ENCODE data around the gene PNKP.

The PNKP gene

DNA sequence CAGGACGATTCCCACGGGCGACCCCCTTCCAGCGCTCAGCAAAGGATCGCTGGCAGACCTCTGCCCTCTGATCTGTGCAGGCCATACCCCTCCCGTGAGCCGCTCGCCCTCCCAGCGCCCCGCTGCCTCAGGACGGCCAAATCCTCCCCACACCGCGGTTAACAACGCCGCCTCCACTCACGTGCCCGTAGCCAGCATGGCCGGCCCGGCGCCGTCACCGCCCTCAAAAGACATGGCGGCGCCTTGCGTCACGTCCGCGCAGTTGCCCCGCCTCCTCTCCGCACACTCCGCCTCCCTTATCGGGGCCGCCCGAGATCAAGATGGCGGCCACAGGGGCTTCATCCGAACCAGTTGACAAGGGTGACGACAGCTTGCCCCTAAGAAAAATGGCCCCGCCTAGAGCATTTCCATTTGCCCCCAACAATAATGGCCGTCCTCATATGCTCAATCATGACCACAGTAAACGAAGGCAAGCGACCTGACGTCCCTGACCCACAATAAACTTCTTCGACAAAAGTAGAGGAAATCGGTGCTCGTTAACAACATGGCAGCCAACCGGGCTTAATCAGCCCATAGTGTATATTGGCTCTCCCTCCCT, 9.1 kb upstream of the PNKP start:
- peak; percentile 95 to 96 for DNase-seq (ENCODE audit: low read depth in 2 of 2)

DNA sequence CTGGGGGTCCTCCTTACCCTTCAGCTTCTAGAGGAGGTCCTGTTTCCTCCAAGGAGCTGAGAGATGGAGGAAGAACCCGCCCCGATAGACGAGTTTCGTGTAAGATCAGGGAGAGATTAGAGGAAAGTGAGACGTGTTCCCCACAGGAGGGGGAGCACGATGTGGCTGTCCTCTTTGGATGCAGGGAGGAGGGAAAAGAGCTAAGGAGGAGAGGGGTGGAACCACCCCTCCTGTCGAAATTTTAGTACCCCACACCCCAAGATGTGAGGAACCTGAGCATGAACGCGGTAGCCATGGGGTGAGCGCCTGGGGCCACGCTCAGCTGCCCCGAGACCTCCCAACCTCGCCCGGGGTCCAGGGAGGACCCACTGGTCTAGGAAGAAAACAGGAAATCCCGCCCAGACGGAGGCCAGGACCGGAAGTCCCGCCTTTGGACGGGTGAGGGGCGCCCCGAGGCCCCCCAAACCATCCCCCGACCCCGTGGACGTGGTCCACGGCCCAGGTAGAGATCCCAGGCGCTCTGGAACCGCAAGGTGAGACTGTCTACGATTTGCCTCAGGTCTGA, 8.6 kb upstream of the PNKP start:
- no peak for DNase-seq (ENCODE audit: low read depth in 2 of 2)

DNA sequence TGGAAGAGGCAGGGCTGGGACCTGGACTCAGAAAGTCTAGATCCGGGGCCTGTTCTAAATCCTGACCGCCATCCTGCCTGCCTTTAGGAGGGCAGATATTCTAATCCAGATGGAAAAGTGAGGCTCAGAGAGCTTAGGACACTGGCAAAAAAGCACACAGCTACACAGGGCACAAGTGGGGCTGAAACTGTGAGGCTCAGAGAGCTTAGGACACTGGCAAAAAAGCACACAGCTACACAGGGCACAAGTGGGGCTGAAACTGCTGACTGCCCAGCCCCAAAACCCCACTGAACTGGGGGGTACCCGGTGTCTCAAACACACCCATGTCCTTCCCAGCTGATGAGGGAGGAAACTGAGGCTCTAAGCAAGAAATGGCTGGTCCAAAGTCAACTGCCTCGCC, 7.8 kb upstream of the PNKP start:
- DNase-seq (ENCODE audit: low read depth in 2 of 2), result no peak

DNA sequence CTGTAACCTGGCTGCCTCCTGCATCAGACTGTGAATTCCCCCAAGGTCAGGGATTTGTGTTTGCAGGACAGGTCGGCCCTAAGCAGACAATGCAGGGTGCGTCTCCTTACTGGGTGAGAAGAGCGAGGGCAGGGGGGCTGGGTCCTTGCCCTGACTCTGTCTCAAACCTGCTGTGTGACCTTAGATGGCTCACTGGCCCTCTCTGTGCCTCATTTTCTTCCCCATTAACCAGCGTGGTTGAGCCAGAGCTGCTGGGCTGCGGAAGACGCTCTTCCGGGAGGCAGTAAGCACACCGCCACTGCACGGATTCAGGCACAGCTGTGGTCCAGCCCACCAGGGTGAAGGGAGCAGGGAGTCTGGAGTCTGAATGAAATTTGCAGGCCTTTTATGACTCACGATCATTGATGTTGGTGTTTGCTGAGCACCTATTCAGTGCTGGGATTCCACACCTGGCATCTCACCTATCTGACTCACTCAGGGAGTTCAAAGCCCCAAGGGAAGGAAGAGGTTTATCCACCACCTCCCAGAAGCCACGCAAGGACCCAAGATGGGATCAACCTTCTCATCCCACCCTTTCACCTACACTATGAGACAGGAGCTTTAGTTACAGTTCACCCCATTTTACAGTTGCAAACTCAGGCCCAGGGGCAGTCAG, 7.3 kb upstream of the PNKP start:
- no peak for DNase-seq (ENCODE audit: low read depth in 2 of 2)

DNA sequence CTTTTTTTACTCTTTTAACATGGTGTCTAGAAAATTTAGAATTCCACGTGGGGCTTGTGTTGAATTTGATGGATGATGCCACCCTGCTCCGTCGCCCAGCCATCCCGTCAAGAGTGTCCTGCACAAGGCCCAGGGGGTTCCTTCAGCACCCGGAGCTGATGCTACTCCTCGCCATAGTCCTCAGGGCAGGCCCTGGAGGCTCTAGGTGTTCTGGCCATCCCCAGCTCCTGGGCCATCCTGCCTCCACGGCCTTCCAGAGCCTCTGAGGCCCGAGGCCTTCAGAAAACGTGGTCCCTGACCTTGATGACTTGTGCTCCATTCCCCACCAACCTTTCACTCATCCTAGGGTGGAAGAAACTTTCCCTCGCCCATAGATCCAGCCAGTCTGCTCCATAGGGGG, 6.5 kb upstream of the PNKP start:
- DNase-seq (ENCODE audit: low read depth in 2 of 2), result no peak

DNA sequence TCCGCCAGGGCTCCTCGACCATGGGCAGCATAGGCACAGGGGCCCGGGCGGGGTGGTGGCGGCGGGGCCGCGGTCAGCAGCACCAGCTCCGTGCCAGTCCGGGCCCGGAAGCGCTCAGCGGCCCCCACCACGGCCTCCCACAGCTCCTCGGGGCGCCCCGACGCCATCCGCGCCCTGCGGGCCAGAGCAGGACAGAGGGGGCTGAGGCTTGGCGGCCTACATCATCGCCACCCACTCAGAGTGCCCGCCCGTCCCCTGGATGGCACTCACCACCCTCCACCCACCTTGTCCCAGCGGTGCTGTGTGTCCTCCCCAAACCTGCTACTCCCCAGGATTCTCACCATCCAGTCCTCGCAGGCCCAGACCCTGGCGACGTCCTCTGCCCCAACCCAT, 5.7 kb upstream of the PNKP start:
- no peak for DNase-seq (ENCODE audit: low read depth in 2 of 2)

DNA sequence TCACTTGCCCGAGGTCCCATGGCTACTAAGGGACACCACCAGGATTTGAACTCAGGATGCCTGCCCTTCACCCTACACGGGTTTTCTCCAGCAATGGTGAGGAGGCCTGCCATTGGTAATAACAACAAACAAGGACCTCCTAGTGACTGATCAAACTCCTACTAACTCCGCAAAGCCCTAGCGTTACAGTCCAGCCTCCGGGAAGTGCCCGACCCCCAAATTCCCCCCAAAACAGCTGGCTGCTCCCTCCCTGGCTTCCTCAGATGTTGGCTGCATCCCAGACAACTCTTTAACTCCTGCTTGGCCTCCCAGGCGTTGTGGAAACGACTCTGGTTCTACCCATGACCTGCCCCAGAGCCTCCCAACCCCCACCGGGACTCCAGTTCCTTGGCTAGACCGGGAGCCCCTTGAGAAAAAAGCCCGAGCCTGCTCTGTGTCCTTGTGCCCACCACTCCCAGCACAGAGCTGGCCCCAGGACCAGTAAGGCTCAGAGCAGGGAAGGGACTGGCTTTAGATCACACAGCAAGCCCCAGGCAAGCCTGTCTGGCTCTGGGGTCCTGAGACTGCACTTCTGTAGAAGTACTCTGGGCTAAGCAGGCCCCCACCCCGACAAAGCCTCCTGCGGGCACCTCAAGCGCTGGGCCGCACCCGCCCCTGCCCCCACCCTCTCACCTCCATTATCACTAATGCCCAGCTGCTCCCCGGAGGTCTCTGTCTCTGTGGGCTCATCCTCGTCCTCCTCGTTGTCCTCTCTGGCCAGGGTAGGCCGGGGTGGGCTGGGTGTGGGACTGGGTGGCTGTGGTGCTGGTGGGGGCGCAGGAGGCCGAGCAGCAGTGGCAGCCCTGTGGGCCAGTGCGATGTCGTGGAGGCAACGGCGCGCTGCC, 5.1 kb upstream of the PNKP start:
- no peak for DNase-seq (ENCODE audit: low read depth in 2 of 2)

DNA sequence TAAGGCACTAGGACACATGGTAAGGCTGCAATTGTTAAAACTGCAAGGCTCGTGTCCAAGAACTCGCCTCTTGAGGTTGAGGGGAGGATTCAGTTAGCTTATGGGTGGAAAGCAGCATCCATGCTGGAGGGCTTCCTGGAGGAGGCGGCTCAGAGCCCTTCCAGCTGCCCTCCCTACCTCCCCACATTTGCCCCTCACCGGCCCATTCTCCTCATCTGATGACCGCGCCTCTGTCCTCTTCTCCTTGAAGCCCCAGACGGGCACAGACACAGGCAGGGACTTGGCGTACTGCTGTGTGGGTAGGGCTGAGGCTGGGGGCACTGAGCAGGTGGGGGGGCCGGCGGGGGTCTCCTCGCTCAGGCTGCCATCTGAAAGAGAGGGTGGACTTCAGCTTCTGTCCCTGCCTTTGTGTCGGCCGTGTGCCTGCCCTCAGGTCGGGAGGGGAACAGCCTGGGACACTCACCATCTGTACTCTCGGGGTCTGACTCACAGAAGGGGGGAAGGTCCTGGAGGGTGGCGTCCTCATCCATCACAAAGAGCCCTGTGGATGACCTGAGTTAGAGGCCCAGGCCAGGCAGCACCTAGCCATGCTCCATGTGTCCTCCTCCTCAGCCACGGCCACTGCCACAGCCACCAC, 4.1 kb upstream of the PNKP start:
- DNase-seq (ENCODE audit: low read depth in 2 of 2), result no peak

DNA sequence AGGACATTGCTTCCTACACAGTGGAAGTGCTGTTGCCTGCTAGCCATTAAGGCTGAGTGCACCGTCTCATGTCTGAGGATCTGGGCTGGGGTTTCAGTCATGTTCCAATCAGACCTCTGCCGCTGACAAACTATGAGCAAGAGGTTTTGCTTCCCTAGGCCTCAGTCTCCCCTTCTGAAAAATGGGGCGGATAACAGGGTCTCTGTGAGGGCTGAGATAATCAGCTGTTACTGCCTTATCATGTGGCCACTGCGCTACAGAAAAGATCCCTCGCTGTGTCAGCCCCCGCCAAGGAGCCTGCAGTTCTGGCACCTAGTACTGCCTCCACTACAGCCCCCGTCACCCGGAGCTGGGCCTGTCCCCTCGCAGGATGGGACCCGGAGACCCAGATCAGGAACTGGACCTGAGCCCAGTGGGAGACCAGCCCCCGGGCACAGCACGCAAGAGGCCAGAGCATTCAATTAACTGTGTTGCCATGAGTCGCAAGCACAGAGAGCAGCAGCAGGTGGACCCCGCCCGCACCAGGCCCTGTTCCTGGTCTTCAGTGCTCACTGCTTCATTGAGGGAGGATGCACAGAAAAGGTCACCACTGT, 3.0 kb upstream of the PNKP start:
- no peak for DNase-seq (ENCODE audit: low read depth in 2 of 2)

DNA sequence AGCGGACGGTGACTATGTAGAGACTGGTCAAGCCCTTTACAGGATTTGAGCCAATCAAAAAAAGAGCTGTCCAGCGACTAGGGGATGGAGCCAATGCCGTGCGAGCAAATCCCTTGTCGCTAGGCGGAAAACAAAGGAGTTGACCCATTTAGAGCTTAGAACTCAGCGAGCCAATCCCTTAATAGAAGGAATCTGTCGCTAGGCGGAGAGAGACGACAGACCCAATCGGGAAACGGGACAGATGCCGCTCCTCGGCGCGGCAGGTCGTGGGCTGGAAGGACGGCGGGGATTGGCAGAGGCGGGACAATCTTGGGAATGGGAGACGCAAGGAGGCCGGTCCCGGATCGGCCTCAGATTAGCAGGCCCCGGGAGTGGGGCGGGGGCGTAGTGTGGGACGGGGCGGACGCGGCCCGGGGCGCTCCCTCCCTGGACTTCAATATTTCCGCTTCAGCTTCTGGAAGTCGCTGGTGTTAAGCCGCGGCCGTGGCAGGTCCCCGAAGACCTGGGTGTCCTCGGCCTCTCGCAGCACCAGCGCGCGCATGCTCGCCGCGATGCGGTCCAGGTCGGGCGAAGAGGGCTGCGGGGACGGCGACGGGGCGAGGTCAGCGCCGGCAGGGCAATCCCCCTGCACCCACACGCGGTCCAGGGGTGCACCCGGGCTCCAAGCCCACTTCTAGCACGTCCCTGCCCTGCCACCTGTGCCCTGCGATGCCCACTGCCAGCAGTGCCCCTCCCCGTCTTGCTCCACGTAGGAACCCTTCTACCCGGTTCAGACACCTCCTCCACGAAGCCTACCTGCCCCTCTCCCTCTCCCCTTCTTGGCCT, 2.3 kb upstream of the PNKP start:
- DNase-seq (ENCODE audit: low read depth in 2 of 2), result peak; percentile 83 to 86

DNA sequence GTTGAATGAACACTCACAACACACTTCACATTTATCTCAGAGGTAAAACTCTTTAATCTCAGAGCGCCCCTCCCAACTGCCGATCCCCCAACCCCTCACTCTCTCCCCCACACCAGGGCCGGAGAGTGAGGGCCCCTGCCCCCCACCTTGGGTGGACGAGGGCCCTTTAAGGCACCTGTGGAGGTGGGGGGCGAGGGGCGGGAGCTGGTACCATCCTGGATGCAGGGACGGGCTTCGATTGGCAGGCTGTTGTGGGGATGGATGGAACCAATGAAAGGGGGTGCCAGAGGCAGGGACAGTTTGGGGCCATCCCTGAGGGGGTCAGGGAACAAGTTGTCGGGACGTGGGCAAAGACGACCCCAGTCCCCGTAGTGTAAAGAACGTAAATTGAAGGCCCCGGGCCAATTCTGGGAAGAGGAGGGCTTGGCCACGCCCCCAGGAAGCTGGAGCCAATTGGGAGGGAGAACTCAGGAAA, 1.7 kb upstream of the PNKP start:
- no peak for DNase-seq (ENCODE audit: low read depth in 2 of 2)

DNA sequence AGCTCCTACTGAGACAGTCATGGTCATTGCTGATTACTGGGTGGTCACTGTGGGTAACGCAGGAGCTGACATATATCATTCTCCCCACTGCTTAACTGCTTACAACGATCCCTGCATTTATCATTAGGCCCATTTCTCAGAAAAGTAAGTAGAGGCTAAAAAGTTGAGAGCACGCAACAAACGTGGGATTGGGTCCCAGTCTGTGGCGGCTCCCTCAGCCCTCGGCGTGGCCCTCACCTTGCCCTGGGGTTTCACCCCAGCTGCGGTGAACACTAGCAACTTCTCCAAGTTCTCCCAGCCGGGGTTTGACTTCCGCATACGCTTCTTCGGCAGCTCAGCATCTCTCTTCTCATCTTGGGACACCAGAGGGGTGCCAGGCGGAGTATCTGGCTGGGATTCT, 2.5 kb downstream of the PNKP start:
- DNase-seq (ENCODE audit: low read depth in 2 of 2), result no peak

DNA sequence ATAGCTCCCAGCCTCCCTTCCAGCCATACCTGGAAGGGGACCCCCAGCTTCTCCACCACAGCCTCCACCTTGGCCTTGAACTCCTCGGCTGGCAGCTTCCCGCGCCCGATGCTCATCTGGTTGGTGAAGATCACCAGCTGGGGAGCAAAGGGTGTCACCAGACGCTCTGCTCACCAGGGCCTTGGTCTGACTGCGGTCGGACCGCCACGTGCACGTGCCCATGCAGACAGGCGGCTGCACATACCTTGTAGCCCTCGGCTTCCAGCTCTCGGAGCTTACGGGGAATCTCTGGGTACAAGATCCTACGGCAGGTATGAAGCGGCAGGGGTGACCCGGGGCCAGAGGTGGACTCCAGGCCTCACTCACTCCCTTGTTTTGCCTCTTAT, 3.4 kb downstream of the PNKP start:
- no peak for DNase-seq (ENCODE audit: low read depth in 2 of 2)

DNA sequence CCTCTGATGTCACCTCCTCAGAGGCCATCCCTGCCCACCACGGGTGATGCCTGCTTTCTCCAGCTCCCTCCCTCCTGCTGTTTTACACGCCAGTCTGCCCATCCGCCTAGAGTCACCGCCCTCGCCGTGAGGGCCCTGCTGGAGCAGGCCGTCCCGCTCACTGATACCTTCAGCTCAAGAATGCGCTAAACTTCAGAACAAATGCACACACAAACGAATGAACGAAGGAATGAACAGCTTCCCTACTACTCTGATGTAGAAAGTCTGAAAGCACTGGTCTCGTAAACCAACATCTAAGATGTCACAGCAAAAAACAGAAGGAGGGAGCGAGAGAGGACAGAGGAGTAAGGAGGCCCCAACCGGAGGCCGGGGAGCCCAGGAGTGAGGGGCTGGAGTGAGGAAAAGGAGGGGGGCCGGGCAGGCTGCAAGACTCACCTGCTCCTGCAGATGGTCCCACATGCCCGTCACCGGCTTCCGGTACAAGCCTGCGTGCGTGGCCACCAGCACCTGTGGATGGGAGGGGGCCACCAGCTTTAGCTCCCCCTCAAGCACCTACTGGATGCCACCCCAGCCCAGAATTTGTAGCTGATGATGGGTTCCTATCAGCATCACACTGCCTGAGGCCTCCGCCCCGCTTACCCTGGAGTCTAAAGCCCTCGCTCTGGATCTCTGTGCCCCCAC, 4.0 kb downstream of the PNKP start:
- no peak for DNase-seq (ENCODE audit: low read depth in 2 of 2)

DNA sequence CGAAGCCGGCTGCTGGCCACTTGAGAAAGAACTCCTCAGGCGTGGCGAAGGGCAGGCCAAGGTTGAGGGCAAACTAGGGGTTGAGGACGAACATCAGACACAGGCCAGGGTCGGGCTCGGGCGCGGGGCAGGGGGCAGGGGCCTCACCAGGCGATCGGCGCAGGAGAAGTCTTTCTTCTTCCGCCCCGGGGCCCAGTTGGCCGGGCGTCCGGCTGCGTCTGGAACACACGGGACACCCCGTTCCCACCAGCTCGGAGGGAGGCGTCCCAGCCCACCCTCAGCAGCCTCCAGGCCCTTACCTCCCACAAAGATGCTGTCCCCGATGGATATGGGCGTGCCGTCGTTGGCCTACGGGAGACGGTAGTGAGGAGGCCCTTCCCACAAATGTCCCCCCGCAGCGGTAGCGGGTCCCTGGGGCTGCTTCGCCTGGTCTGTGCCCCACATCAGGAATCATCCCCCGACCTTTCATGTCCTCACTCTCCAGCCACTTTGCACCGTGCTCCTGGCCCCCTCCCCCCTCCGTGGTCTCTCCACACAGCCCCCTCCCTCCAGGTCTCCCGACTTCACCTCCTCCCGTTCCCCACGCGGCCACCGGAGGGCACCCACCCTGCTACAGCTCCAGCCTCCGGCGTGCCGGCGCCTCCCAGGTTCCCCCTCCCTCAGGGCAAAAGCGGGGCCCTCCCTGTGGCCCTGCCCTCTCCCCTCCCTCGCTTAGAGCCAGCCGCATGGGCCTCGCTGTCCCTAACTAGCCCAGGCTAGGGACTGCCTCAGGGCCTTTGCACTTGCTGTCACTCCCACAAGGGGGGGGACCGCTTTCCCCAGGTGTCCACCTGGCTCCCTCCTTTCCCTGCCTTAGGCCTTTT, 4.8 kb downstream of the PNKP start:
- DNase-seq (ENCODE audit: low read depth in 2 of 2), result no peak

DNA sequence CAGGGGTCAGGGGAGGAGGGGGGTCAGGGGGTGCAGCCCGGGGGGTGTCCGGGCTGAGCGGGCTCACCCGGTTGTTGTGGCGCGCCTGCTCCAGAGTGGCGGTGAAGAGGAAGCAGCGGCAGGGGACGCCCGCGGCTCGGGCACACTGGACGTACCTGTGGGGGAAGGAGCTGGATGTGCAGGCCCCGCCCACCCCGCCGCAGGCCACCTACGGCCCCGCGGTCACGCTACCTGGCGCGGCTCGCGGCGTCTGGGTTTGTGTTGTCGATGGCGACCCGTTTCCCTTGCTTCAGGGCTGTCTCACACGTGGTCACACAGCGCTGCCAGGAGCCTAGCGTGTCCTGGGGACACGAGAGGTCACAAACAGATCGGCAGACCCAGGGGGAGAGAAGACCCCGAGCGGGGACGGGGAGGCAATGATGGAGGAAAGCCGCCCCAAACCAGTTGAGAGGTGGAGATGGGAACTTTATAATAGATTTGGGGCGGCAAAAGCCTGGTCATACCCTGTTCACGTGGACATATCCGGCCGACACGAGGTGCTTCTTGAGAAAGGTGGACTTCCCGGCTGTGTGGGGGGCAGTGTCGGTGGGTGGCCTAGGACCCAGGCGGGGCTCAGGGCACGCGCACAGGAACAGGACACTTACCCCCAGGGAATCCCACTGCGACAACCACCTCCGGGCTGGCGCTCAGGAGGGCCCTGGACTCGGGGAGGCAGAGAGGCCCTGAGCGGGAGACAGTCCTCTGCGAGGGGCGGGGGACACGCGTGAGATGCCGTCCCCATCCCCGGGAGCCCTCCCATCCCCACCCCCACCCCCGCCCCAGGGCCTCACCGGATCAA, 5.6 kb downstream of the PNKP start:
- DNase-seq (ENCODE audit: low read depth in 2 of 2), result no peak

DNA sequence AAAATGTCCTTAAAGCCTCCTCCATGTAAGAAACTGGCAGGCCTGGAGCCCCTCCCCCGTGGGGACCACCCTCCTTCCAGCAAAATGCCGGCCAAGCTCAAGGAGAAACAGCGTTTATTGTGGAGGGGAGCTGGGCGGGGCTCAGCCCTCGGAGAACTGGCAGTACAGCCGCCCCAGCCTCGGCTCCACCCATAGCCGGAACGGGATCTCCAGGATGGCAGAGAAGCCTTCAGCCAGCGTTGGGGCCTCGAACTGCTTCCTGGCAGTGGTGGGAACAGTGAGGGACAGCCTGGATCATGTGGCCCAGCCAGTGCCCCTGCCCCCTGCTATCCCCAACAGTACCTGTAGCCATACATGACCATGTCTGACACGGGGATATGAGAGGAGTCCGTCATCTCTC, 6.3 kb downstream of the PNKP start:
- DNase-seq (ENCODE audit: low read depth in 2 of 2), result no peak

DNA sequence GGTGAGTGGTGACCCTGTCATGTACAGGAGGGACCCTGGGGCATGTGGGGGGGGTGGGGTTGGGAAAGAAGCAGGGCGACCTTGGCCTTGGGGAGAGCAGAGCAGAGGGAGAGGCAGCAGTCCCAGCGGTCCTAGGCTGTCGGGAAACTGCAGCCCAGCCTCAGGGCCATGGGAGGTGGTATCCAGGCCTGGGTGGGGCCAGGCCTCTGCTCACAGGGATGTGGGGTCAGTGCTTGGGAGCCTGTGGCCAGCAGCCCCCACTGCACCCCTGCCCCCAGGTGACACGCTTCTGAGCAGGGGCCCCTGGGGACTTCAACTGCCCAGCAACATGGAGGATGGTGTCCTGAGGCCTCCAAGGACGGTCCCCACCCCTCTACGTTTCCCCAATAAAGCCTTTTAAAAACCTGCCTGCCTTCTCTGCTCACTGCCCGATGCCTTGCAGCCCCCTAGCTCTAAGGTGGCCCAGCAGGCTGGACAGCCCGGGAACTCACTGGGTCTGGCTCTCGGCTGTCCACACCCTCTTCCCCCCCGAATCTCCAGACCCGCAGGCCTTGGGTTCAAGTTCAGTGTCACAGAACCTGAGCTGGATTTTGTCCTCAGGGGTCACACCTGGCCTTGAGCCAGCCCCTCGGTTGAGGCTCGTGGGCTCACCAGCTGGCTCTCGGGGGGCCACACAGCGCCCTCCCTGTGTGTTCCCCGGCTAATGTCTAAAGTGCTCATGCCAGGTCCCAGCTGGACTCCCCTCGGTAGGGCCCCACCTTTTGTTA, 6.9 kb downstream of the PNKP start:
- no peak for DNase-seq (ENCODE audit: low read depth in 2 of 2)
